ENCODE data around the gene PLEK2.
A peak's percentile ranks its signal among the peaks of the same experiment; 100 is the strongest.

PLEK2 gene

DNA sequence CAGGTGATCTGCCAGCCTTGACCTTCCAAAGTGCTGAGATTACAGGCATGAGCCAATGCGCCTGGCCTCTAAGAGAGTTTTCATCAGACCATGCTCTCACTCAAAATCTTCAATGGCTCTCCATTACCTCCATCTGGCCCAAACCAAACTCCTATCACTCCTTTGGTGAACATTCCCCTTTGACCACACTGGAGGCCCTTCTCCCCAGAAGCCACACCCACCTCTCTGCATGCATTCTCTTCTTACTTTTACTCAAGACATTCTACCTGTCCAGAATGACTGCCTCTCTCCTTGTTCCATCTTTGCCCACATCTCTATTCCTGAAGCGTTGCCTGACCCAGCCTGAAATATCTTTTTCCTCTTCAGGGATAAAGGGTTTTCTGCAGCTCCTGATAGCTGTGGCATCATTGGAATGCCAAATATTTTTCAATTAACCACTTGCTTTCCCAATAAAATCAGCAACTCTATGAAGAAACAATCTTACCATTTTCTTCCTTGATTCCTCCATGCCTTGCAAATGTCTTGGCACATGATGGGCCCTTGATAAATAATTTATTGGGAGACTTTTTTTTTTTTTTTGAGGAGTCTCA, 15.5 kb downstream of the PLEK2 start:
- no peak for DNase-seq

DNA sequence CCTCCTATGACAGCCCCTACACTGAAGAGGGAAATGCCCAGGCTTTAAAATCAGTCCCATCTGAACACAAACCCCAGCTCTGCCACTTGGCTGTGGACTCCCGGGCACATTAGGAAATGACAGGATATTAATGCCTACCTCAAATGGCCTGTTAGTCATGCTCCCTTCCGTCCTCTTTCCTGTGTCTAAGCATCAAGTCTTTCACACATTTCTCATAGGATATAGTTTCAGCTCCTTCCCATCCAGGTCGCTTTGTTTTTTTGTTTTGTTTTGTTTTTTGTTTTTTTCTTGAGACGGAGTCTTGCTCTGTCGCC, 16.1 kb downstream of the PLEK2 start:
- DNase-seq = no peak

DNA sequence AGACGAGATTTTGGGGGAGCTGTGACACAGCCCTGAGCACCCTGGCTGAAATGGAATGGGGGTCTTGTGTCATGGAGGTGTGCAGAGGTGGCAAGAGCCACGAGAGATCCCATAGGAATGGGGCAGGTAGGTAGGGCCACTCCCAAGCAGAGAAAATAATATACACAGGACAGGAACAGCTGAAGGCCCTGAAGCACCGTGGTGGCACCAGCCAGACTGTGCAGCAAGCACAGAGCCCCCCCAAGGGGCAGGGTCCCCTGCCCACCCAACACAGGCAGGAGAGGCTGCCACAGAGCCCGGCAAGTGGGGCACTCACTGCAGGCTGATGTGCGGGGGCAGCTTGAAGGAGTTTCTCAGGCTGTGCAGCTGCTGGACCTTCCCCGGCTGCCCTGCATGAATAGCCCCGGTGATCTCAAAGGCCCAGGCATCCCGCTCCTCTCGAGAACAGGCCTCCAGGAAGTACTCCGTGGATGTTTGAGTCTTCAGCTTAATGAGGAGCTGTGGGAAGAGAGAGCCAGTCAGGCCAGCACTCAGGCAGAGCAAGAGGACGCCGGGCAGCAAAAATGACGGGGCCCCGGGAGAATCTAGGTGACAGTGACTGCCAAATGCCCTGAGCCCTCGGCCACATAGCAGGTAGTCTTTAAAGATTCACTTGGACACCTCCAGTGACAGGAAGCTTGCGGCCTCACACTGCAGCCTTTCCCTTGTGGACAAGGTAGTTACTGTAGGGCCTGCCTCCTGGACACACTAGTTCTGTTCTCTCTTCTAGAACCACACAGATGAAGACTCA, 16.7 kb downstream of the PLEK2 start:
- no peak for DNase-seq

DNA sequence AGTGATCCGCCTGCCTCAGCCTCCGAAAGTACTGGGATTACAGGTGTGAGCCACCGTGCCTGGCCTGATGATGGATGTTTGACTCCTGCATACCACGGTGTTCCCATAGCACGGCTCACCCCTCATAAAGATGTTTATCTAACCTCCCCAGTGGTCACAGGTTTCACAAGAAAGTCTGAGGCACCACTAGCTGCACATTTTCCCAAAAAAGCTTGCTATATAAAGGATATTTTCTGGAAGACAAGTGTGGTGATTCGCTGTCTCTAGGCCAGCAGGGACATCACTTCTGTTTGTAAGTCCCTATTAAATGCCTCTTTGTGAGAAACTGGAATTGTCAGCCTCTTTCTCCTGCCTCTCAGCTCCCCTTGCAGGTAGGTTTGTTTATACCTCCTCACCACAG, 18.3 kb downstream of the PLEK2 start:
- DNase-seq = no peak

DNA sequence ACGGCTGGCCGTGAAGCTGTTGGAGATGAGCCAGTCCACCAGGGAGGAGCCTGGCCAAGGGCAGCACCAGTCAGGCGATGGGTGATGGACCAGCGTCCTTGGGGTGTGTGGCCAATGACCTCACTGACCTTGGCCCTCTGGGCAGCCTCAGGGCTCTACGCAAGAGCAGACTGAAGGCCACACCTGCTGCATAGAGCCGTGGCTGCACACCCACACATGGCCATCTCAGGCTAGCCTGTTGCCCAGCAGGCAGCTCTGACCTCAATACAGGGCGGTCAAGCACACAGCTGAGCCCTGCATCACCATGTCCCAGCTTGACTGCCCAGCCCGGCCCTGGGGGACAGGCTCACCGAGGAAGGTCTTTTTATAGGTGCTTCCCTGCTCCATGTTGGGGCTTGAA, 19.2 kb downstream of the PLEK2 start:
- DNase-seq = no peak

DNA sequence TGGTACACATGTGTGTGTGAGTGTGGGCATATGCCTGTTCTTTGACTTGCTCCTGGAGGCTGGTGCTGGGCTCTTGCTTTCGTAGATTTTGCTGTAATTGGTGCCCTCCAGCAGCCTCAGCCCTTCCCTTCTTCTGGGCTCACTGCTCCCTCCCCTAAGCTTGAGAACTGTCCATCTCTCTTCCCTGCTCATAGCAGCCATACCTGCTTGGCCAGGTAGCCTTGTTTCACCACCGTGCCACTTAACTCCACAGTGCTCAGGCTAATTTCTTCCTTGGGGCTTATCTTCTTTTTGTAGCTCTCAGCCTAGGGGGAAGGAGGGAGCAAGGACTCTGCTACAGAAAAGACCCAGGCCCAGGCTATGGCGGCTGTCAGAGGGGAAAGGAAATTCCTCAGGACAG, 19.8 kb downstream of the PLEK2 start:
- DNase-seq = no peak

DNA sequence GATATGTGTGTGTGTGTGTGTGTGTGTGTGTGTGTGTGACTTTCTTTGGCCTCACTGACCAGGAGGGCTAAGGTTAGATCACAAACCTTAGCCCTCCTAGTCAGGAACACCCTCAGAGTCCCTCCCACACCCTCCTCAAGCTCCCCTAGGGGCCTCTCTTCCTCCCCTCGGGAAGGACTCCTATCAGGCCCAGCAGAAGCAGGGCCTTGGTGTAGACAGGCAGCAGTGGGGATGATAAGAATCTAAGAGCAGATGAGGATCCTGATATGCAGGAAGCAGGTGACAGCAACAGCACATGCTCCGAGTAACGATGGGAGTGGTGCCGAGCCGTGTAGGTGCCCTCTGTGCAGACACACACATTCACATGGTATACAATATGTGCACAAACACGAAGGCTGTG, 20.7 kb downstream of the PLEK2 start:
- DNase-seq = no peak

DNA sequence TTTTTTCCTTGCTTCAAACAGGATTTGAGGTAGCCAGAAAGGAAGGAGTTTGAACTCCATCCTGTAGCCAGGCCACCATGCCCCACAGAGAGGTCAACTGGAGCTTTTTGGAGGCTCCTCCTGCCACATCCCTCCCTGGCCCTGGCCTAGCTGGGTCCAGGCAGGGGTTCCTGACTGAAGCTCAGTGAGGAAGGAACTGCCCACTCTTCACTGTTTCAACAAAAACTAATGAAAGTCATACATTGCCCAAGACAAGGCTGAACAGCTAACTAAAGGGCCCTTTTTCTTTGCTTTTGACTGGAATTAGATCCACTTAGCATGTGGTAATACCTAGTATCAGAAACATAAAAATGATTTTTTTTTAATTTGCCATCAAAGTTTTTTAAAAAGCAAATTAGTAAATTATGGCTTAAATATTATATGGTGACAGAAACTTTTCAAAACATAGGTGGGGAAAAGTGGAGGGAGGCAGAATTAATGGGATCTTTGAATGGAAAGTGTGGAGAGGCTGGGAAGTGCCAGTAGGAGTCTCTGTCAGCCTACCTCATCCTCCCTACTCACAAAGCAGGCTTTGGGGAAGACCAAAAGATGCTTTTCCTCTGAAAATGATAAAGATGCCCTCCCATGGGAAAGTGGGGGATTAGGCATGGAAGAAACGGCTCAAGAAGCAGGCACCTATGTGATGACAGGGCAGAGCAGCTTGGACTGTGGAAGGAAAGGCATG, 22.0 kb downstream of the PLEK2 start:
- no peak for DNase-seq

GRCh38 chr14:67389275-67389674, 22.7 kb downstream of the PLEK2 start:
- DNase-seq = no peak

DNA sequence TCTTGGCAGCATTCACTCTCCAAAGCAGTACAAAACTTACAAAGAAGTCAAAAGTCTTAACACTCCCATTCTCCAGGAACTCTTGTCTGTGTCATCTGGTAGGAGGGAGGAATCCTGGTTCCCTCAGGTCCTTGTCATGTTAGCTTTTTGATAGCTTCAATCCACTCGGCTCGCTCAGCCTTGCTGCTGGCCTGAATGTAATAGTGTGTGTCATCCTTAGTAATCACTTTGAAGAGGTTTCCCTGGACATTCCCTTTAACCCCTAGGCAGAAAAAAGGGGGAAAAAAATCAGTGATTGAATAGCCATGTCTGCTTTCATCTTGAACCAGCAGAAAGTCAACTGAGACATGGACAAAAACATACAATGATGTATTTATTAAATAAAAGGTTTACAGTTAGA, 24.8 kb downstream of the PLEK2 start:
- no peak for DNase-seq

GRCh38 chr14:67385618-67386017, 26.3 kb downstream of the PLEK2 start:
- DNase-seq = no peak

- DNase-seq = no peak
Observed at GRCh38 chr14:67385120-67385519, 26.8 kb downstream of the PLEK2 start.

GRCh38 chr14:67377916-67378315, 34.0 kb downstream of the PLEK2 start:
- DNase-seq = no peak

DNA sequence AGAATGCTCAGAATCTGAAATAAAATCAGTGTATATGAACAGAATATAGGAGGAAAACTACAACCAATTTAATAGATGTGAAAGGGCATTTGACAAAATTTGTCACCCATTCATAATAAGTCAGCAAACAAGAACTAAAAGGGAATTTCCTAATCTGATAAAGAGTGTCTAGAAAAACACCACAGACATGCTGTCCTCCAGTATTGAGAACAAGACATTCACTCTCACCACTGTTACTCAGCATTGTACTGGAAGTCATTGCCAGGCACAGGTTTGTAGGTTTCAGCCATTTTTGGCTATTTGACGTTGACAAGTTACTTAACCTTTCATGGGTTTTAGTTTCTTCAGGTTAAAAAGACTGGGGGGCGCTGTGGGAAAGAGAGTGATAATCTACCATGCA, 38.6 kb downstream of the PLEK2 start:
- no peak for DNase-seq

- DNase-seq = no peak
Observed at GRCh38 chr14:67372833-67373232, 39.1 kb downstream of the PLEK2 start.

- DNase-seq = no peak
Observed at GRCh38 chr14:67371247-67372148, 40.5 kb downstream of the PLEK2 start.

- DNase-seq = no peak
Observed at GRCh38 chr14:67370830-67371229, 41.1 kb downstream of the PLEK2 start.

GRCh38 chr14:67365476-67365875, 46.5 kb downstream of the PLEK2 start:
- no peak for DNase-seq

DNA sequence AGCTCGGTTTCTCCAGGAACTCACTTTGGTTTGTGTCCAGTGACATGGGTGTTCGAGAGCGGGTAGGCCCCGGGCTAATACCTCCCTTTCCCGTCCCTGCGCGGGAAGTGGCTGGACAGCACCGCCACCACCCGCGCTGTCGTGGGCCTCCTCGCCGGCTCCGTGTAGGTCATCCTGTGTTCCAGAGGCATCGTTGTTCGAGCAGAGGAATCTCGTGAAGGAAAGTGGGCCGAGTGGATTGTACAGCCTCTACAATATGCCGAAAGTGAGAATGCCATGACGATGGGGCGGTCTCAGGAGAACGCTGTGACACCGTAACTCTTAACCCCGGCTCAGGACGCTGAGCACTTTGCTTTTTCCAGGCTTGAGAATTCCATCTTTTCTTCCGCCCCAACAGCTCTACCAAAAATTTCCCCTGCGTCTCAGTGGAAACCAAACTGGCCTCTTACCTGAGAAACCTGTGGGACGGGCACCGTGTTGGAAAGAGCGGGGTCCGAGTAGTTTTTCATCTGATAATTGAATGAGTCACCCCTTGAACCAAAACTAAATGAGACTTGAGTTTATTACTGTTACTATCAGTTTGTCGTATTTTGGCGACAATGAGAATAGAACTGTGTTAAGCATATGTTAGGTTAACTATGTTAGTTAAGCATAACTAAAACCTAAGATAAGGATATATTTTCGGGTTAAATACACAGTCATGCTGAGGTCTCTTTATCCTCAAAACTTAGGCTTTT, 51.3 kb downstream of the PLEK2 start:
- DNase-seq = peak; percentile 15 to 31

DNA sequence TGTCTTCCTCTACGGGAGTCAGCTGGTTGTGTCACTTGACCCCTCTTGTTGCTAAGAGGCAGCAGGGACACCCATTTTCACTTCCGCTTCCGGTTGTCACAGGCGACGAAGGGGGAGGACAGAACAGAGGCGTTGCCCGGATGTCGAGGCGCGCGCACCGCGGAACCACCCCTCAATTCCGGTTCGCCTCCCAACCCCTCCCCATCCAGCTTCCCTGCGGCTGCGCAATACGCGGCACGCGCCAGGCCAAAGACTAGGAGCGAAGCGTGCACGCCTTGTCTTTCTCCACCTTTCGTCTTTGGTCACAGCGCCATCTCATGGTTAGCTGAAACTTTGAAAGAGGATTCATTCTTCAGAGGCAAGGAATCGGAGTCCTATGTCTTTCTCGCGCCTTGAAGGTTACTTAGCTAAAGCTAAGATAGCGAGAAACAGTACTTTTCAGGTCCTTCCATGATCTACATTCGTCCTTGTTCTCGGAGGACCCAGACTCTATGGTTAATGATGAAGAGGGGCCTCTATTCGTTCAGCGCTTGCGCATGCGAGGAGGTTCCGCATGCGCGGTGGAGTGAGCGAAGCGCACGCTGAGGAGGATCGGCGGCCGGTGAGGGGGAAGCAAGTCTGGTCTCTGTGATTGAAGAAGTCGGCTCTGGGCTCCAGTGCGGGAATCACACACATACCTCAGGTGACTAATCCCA, 52.0 kb downstream of the PLEK2 start, which contains the start of the genes ATP6V1D and EIF2S1:
TSS of gene ATP6V1D (minus strand) at position 30 of the 695 bp plus-strand sequence. CDS start 106 bp downstream, outside the sequence.
TSS of gene EIF2S1 (plus strand) at position 554 of the 695 bp plus-strand sequence. CDS start 4,440 bp downstream, outside the sequence.
- peak; percentile 98 to 99 for DNase-seq
